Stimulated activated CD8-positive, alpha-beta memory T cell treated with anti-CD3 and anti-CD28 coated beads, Interleukin-15, amount 100 ng/mL, for 48 hours (primary cell): Measurements from ENCODE around the gene SERTAD2.
A peak's percentile ranks its signal among the peaks of the same experiment; 100 is the strongest.

Experiments used
- DNase-seq, 2 donors: peaks; one replicate each; pipeline ENCODE4 v3.0.0-alpha.2; 2020; ENCODE audit warnings: low read depth in 2 of 2

The SERTAD2 gene, protein sequence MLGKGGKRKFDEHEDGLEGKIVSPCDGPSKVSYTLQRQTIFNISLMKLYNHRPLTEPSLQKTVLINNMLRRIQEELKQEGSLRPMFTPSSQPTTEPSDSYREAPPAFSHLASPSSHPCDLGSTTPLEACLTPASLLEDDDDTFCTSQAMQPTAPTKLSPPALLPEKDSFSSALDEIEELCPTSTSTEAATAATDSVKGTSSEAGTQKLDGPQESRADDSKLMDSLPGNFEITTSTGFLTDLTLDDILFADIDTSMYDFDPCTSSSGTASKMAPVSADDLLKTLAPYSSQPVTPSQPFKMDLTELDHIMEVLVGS

DNA sequence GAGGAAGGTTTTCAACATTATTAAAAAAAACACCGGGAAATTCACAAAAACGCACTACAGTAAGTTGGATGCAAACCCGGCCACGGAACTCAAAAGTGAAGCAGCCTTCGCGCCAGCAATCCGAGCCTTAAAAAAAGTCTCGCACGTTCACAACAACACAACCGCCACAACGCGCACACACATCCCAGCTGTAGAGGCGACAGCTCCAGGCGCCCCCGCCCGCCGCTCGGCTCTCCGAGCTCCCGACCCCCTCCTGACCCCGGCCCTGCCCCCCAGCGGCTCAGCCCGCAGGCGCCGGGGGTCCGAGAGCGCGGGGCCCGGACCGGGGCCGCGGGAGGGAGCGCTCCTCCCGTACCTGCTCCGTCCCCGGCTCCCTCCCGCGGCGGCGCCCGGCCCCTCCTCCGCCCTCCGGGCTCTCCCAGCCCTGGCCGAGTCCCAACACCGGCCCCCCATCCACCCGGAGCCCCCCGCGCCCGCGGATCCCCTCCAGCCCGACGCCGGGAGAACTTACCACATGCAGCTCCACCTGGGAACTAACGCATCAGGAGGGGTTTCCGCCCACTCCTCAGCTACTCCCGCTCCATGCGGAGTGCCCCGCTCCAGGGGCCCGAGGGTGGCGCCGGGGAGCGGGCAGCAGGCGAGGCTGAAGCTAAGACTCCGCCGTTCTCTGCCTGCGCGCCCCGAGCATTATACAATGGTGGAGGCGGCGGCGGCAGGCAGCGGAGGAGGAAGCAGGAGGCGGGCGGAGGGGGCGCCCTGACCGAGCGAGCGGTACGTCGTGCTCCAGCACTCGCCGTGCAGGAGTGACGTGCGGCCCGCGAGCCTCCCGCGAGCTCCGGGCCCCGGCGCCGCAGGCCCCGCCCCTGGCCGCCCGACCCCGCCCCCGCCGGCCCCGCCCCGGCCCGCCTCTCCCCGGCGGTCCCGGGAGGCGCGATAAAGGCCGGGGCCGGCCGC lies at the start of gene SERTAD2:
Gene SERTAD2 (minus strand): TSS at position 805 of the 954 bp plus-strand sequence. CDS start 17,042 bp downstream, outside the sequence.
- peak; percentile 73 to 76 for DNase-seq

DNA sequence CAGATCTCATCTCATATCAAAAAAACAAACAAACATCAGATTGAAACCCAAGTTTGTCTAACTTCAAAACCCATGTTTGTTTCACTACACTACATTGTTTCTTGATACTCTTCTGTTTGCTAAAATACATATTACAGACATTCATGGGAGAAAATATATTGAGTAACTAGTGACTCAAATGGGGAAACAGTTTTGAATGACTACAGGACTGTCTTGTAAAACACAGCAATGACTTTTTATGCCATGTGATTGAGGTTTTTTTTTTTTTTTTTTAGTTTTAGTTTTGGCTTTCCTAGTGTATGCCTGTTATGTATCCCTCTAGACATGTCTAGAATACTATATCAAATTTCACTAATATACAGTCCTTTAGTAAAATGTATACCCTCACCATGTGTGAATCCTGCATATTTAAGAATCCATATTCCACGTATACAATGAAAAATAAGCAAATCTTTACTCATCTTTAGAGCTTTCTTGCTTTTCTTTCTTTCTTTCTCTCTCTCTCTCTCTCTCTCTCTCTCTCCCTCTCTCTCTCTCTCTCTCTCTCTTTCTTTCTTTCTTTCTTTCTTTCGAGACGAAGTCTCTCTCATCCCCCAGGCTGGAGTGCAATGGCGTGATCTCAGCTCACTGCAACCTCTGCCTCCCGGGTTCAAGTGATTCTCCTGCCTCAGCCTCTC lies 46.6 kb upstream of the SERTAD2 start:
- no peak for DNase-seq

DNA sequence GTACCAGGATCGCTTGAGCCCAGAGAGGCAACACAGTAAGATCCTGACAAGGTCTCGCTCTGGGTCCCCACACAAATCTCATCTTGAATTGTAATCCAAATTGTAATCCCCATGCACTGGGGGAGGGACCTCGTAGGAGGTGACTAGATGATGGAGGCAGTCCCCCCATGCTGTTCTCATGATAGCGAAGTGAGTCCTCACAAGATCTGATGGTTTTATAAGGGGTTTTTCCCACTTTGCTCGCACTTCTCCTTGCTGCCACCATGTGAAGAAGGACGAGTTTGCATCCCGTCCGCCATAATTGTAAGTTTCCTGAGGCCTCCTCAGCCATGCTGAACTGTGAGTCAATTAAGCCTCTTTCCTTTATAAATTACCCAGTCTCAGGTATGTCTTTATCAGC lies 46.0 kb upstream of the SERTAD2 start:
- peak in 1 of 2 donors; percentile 14 for DNase-seq

DNA sequence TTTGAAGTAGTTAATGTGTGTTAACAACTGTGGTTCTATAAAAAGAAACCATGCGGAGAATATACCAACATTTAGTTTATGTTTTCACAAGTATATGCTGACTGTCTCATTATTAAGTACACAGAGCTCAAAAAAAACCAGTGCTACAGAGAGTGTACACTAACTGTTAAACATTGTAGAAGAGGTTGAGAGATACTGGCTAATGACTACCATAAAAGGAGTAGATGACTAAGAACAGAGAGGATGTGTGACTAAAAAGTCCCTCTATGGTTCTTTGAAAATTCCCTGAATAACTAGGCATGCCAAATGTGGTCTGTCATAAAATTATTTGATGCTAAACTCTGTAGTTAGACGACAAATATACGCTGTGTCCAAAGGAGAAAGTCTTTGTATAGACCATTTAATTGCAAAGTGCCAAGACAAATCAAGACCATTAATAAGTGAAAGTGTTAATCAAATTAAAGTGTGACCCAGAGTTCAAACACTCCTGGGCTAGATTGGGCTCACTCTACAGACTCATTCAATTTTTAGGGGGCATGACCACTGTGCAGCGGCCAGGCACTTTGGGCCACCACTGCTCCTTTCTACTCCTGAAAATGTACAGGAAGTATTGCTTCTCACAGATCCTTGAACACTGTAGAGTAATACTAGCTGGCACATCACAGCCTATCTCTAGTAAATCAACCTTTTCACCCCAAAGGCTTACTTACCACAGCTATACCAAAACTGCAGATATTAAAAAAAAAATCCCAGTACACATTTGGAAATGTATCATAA lies 45.1 kb upstream of the SERTAD2 start:
- DNase-seq = no peak

DNA sequence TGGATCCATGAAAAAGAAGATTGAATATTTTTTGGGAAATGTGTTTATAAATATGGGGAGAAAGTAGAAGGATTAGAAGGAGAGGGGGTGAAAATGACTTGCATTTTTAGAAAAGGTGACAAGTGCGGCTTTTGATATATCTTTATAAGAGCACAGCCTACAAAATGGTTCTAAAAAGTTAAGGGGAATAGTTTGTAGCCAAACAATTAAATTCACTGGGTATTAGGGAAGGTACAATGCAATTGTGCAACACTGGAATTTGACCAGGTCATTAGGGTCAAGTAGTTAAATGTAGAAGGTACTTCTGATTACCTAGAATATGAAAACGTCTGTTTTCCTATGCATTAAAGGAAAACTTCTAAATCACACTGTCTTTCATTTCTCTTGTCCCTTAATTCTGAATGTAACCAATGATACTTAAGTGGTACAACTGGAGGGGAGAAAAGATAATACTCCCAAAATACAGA lies 44.5 kb upstream of the SERTAD2 start:
- no peak for DNase-seq

DNA sequence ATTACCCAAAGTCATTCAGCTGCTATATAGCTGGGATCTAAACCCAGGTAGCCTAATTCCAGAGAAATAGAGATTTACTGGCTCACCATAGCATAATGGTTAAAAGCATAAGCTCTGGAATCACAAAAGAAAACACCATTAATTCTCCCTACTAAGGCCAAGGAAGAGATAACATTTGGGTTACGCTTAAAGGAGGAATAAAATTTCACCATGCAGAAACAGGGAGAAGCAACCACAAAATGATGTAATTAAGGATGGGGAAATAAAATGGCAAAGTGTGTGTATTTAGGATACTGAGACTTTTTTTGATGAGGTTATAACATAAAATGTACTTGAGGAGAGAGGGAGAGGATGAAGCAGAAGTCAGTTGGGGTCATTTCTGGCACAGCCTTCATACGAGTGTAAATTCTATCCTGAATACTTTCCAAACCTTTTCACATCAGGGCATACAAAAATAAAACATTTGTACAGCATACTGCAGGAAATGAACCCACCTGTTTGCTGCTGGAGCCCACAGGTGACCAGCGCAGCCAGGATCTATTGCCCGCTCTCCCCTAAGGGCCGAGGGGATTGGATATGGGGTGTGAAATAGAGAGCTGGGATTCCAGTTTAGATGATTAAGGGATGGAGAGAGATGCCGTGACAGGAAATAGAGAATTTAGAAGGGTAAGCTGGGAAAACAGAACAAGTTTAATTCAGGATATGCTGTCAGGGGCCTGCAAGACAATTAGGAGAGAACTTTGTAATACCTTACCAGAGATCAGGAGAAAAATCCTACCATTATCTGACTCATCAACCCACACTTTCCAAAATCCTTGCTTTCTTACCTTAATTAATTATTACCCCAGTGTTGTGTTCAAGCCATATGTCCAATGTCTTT lies 43.8 kb upstream of the SERTAD2 start:
- no peak for DNase-seq

DNA sequence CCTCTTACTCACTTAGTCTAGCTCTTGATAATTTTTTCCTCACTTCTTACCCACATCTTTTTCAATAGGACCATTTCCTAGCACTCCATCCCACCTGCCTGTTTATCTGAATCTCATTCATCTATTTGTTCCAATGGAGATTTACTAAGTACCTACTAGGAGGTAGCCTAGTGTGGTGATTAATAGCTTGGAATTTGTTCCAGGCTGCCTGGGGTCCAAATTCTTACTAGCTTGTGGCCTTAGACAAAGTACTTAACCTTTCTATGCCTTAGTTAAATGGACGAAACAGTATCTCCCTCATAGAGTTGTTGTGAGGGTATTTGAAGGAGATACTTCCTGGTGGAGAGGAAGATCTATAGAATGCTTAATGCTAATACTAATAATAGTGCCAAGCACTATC lies 42.9 kb upstream of the SERTAD2 start:
- DNase-seq = no peak

DNA sequence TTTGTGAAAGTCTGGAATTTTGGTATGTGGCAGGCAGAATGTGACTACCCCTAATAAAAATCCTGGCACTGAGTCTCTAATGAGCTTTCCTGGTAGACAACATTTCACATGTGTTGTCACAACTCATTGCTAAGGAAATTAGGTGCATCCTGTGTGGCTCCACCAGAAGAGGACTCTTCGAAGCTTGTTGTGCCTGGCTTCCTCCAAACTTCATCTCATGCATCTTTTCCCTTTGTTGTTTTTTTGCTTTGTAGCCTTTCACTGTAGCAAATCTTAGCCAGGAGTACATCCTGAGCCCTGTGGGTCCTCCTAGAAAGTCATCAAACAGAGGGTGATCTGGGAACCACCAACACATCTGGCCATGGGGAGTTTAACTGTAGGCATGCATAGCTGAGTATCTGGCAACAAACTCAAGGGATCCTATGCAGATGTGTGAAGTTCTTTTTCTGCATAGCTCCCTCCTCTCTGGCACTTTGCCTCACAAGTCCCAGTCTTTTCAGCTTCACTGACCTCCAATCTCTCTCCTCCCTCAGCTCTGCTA lies 42.1 kb upstream of the SERTAD2 start:
- DNase-seq = no peak

DNA sequence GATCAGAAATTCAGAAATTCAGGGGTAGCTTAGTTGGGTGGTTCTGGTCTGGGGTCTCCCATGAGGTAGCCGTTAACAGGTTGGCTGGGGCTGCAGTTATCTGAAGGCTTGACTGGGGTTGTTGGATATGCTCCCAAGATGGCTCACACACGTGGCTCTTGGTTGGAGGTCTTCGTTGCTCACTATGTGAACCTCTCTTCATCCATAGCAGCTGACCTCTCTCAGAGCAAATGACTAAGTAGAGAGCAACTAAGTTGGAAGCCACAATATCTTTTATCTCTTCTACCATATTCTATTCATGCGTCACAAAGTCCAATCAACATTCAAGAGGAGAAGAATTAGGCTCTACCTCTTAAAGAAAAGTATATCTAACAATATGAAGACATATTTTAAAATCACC lies 38.7 kb upstream of the SERTAD2 start:
- no peak for DNase-seq

DNA sequence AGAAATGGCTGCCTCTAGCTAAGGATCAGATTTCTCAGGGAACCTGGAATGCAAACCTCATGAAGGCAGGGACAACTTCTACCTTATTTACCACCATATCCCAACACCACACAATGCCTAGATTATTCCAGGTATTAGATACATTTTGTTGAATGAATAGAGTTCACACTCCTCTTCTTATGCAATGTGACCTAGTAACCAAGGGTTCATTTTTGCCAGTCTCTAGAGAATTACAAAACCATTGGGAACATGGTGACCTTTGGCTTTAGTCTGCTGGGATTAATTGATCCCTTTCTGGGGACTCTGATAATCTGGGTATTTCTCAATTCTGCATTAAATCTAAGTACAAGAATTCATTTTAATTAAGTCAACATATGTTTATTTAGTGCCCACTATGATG lies 35.2 kb upstream of the SERTAD2 start:
- DNase-seq = no peak

DNA sequence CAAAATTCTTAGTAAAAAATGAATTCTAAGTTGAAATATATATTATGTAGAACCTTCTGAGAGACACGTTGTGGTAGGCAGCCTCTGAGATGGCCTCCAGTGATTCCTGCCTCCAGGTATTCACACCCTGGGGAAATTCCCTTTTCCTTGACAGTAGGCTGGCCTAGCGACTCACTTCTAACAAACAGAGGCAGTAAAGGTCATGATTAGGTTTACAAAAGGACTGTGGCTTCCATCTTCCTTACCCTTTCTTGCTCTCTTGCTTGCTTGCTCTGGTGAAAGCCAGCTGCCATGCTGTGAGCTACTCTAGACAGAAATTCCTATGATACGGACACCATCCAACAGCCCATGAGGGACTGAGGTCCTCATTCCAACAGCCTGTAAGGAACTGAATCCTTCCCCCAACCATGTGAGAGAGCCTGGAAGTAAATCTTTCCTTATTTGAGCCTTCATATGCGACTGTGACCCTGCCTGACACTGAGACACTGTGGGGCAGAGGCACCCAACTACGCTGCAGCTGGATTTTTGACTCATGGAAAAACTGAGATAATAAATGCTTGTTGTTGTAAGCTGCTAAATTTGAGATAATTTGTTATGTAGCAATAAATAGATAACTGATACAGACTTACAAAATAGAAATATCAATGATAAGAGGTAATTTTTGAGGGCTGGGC lies 32.7 kb upstream of the SERTAD2 start:
- no peak for DNase-seq

DNA sequence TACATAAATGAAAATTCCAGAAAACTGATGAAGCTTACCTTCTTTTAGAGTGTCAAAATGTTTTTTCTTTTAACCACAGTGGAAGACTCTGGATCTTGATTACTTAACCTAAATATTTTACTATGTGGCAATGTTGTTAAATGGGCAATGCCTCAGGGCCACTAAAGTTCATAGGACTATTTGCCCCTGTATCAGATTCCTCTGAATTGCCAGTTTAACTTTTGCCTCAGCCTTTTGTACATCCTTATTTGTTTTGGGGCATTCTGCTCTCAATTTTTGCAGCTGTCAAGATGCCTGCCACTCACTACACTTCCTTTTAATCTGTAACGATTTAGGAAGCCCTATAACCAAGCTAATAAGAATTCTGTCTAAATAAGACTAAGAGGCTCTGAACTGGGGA lies 31.7 kb upstream of the SERTAD2 start:
- DNase-seq = no peak

DNA sequence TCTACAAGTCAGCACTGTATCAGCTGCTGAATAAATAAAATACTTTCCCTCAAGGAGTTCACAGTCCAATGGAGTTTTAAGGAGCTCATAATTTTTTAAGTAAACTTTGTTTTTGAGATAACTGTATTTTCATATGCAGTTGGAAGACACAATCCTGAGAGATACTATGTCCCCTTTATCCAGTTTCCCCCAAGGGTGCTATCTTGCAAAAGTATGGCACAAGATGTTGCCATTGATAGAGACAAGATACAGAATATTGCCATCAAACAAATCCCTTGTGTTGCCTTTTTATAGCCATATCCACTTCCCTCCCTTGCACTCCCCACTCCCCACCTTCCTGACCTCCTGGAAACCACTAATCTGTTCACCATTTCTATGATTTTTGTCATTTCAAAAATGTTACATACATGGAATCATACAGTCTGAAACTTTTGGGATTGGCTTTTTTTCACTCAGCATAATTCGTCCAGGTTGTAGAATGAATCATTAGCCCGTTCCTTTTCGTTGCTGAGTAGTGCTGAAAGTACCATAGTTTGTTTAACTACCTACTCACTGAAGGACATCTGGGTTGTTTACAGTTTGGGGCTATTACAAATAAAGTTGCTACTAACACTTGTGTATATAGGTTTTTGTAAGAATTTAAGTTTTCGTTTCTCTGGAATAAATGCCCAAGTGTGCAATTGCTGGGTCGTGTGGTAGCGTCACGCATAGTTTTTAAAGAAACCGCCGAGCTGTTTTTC lies 30.2 kb upstream of the SERTAD2 start:
- no peak for DNase-seq

DNA sequence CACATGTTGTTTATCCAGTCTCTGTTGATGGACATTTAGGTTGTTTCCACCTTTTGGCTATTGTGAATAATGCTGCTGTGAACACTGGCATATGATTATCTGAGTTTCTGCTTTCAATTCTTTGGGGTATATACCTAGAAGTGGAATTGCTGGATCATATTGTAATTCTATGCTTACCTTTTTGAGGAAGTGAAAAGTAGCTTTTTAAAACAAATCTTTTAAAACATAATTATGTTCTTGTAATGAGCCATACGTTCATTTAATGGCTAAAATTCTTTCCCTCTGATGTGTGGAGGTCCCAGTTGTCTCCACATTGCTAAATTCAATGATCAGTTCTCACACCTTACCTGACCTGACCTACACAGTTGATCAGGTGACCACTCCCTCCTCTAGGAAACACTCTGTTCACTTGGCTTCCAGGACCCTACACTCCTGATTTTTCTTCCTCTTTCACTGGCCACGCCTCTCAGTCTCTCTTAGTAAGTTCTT lies 27.8 kb upstream of the SERTAD2 start:
- no peak for DNase-seq

DNA sequence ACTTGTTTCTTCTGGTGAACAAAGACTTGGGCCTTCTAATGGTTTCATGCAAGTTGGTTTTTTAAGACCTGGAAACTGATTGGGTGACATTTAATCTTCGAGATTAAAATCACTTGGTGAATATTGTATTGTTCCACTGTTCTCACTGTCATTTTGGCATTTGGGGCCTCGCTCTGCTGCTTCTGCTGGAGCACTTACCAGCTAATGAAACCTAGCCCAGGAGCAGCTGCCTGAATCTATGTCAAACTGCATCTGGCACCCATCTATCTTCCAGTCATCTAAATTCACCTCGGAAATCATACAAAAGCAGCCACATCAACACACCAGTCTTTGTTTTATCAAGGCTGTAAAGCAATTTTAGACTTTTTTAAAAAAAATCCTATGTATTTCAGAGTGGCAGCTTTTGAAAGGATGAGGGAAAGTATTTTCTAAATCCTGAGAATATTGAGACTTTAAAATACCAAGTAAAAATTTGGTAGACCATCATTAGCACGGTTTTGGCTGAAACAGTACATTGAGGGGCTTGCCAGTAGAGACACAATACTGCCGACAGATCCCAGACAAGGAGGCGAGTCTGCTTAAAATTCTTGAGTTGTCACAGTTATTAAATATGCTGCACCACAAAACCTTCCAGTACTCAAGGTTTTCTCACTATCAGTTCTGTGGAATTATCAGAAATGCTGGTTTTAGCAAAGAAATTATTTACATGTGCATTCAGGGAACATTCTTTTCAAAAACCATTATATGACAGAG lies 26.1 kb upstream of the SERTAD2 start:
- no peak for DNase-seq

DNA sequence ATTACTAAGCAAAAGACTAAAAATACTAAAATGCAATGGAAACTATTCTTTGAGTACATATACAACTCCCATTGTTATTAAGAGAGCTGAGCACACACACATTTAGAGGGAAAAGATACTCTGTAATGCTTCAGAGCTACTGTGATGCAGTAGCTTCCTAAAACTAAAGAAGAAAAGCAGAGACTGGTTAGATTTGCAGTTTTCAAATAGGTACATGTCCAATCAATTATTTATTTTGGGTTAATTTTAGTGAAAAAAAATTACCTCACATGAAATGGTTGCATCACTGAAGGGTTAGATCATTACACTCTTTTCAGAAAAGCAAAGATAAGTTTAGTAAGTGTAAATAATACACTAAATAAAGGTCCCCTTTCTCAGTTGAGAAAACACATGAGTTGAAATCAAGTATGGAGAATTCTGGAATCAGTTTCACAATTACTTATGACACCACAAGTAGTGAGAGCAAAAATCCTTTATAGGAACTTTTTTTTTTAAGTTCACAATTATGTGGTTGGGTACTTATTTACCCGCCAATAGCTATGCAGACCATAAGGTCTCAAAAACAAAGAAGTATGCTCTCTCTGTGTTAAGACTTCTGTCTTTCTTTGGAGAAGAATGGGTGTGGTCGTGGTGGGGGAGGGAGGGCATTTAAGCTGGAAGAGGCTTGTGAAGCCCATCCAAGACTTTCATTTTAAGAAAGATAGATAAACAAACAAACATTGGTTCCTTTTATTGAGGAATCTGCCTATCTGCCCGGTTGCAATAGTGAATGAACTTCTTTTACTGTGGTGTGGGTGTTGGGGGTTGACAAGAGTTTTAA lies 25.3 kb upstream of the SERTAD2 start:
- no peak for DNase-seq

DNA sequence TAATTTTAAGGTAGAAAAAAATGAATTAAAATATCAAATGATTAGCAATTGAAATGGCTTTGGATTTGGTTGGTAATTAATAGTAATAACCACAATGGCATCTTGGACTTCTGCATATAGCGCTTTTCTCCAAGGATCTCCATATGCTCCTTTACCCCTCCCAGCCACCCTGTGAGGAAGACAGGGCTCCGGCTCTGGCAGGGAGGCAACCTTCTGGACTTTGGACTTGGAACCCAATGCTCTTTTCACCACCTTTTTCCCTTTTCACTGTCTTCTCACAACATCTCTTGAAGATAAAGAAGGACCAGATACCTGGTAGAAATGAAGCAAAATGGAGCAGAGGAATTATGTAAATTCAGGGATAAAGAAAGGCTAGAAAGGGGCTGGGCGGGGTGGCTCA lies 23.8 kb upstream of the SERTAD2 start:
- DNase-seq = no peak
